Cerebellar nuclear complex (tissue), 1 donor: ENCODE data around the gene FADS2.

Source experiments
- DNase-seq, 2 experiments: peaks; one replicate each; lab custom pipeline; 2025; lab: John Stamatoyannopoulos, UW

FADS2 gene

DNA sequence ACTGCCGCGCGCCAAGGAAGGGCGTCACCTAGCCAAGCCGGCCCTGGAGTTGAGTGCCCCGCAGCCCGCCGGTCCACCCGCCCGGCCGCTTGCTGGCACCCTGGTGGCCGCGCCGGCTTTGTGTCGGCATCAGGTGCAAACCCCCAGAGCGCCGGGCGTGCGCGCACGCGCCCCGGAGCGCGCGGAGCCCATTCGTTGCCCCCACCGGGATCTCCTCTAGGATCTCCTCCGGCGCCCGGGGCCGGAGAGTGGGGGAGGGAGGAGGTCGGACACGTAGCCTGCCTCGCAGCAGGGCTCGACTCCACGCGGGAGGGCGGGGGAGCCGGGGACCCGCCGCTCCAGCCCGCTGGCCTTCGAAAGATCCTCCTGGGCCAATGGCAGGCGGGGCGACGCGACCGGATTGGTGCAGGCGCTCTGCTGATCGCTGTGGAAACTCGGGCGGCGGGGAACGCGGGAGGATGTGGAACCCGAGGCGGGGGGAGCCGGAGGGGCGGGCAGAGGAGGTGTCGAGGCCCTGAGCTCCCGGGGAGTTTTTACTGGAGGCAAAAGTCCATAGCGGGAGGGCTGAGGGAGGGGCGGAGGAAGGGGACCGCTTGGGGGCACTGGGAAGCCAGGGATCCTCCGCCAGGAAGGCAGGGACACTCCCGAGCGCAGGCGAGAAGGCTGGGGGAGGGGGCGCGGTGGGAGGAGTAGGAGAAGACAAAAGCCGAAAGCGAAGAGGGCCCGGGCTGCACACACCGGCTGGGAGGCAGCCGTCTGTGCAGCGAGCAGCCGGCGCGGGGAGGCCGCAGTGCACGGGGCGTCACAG, at the start of gene FADS2:
Gene FADS2 (plus strand): TSS at position 730 of the 808 bp plus-strand sequence. CDS start 91 bp downstream, outside the sequence.
- DNase-seq, result peak in 1 of 2 experiments; percentile 56

DNA sequence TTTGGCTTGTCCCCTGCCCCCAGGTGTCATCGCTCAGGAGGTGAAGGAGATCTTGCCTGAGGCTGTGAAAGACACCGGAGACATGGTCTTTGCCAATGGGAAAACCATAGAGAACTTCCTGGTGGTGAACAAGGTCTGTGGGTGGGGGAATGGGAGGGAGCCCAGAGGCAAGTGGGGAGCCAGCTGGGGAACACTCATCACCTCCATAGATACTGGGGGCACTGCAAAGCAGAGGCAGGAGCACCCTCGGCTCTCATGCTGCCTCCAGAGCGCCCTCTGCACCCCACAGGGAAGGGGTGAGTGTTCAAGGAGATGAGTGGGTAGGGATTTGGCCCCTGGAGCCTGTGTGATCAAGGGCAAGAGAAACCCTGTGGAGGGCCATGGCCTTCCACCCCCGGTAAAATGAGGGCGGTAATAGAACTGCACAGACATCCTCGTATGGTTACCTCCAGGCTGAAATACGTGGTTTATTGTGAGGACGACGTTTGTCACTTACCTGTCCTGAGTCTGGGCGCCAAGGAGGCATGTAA, 49.7 kb upstream of the FADS2 start:
- no peak for DNase-seq

GRCh38 chr11:61778920-61779650, 49.0 kb upstream of the FADS2 start:
- DNase-seq, result no peak

- no peak for DNase-seq
Observed at GRCh38 chr11:61779666-61780525, 48.2 kb upstream of the FADS2 start.

DNA sequence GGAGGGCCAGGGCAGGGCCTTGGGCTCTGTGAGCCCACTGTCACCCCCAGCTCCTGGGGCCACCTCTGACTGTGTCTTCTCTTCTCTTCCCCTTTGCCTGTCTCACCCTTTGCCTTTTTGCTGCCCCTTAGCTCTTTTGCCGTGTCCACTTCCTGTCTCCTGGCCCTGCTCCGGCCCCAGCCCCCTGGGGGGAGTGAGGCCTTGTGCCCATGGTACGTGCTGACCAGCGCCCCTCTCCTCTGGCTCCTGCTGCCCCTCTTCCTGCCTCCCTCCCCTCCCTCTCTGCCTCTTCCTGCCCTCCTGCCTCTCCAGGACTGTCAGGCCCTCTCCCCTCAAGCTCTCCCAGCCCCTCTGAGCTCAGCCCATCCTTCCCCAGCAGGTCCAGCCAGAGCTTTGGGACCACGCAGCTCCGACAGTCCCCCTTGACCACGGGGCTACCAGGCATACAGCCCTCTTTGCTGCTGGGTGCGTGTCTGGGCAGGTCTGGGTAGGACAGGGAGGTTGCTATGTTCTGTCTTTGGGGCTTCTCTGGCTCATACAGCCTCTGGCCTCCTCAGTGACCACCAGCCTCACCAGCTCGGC, 47.4 kb upstream of the FADS2 start:
- no peak for DNase-seq

DNA sequence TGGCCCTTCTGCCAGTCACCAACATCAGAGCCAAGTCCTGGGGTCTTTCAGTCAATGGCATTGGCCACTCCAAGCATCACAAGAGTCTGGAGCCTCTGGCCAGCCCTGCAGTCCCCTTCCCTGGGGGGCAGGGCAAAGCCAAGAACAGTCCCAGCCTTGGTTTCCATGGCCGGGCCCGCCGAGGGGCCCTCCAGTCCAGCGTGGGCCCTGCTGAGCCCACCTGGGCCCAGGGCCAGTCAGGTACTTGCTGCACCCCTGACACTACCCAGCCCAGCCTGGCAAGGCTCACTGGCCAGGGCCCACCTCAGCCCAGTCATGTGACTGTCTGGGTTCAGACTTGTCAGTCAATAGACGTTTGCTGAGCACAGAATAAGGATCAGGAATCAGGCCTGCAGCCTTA, 46.5 kb upstream of the FADS2 start:
- DNase-seq, result no peak

DNA sequence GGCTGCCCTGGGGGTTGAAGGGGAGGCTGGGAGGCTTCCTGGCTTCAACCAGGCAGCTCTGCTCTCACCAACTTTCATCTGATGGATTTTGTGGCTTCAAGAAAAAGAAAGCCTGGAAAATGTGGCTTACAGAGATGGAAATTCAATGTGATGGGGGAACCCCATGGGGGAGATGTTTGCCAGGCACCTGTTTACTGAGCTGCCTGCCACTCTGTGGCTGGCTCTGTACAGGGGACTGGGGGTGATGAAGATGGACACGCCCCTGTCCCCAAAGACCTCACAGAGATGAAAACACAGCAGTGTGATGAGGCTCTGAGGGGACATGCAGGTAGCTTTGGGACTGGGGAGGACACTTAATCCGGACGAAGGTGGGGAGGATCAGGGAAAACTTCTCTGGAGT, 45.8 kb upstream of the FADS2 start:
- no peak for DNase-seq

DNA sequence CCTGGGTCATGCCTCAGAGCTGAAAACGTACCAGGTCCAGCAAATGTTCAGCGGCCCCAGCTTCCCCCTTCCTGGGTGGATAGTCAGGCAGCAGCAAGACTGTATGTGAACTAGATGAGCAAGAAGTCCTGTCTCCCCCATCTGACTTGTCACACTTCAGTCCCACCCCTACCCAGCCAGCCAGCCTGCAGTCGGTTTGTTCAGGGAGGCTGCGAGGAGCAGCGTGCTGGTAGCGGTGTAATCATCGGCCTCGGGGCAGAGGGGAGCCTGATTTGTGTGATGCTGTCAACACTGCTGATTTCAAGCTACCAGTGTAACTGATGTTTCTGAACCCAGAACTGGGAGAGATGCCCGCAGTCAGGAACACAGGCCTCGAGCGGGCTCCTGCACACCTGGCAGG, 45.3 kb upstream of the FADS2 start:
- no peak for DNase-seq

- no peak for DNase-seq
Observed at GRCh38 chr11:61783717-61784505, 44.2 kb upstream of the FADS2 start.

GRCh38 chr11:61784506-61784805, 43.6 kb upstream of the FADS2 start:
- no peak for DNase-seq

DNA sequence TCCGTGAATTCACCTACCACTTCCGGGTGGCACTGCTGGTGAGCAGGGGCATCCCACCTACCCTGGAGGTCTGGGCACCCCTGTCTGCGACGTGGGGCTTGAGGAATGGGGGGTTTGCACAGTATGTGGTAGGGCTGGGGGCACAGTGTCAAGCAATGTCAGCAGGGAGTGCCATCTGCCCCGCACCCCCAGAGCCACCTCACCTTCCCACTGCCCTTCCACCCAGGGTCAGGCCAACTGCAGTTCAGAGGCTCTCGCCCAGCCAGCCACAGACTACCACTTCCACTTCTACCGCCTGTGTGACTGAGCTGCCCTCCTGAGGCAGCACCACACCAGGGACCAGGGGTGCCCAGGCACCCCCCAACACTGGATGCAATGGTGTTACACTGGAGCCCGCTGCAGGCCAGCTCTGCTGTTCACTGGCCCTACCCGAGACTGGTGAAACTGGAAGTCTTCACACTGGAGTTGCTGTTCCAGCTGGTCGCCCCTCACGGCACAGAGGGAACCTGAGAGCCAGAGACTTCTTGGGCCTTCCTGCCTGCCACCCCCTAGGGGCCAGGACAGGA, 42.2 kb upstream of the FADS2 start:
- DNase-seq, result no peak

GRCh38 chr11:61787928-61788491, 40.1 kb upstream of the FADS2 start:
- DNase-seq, result no peak

DNA sequence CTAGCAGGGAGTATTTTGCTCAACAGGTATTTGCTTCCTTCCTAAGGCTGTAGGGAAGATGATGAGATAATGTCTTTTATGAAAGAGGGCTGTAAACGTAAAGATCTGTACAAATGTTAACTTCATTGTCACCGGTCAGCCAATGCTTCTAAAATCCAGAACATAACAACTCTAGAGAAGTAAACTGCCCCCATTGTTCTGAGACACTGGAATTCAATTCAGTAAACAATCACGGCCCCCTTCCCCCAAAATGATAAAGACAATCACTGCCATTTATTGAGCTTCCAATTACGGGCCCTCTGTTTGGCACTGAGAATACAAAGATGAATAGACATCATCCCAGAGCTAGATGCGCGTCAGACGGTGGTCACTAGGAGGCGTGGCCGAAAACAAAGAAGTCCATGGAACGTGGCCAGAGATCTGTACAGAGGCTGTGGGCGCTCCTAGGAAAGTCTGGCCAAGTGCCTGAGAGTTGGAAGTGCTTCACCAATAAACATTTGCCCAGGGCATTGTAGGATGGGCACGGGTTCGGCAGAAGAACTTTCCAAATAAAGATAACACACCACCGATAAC, 36.3 kb upstream of the FADS2 start:
- DNase-seq, result no peak

- DNase-seq, result peak; percentile 28 to 88
Observed at GRCh38 chr11:61792310-61793082, 35.6 kb upstream of the FADS2 start, which contains the start of the genes FEN1 and TMEM258. FEN1 (plus strand) TSS chr11:61792911; CDS start chr11:61795362, 2,451 bp downstream. TMEM258 (minus strand) TSS chr11:61792599; CDS start chr11:61792558, 41 bp downstream.

DNA sequence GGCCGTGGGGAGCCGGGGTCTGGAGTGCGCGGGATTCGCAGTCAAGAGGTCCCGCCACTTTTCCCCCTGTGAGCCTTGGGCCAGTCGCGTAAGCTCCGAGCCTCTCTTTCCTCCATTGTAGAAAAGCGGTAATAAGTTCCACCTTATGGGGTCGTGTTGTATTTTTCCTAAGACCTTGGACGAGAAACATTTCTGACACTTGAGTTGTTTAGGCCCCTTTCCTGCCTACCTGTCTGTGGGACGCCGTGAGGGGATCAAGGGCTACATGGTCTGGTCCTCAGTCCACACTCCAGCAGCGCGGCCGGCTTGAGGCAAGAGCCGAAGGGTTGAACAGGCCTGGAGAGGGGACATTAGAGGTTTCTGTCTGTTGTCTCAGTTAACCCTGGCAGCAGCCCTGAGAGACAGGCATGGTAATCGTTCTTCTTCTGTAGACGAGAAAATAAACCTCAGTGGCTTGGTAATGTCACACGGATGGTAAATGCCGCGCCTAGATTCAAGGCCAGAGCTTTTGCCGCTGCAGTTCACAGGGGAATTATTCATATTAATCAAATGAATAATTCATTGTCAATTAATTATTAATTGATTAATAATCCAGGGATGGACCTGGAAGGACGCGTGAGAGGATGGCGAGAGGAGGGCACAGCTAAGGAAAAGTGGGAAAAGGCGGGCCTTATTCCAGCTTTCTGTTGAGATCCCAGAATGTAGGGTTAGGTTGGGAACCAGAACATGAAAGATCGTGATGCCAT, 34.8 kb upstream of the FADS2 start:
- DNase-seq, result no peak

- DNase-seq, result no peak
Observed at GRCh38 chr11:61793829-61794204, 34.3 kb upstream of the FADS2 start.

DNA sequence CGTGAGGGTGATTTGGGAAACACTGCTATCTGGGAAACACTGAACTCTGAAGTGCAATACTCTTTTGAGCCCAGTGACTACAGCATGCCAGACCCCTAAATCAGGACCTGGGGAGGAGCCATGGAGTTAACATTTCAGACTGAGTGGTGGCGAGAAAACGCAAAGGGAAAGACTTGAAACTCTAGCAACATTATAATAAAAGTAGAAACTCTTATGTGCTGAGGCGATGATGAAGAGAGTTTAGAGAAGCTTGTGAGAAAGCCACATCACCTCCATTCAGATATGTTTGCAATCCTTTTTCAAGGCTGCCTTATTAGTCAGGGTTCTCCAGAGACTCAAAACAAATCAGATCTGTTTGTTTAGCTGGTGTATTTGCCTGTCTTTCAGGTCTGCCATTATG, 33.5 kb upstream of the FADS2 start:
- DNase-seq, result no peak

GRCh38 chr11:61795459-61795858, 32.6 kb upstream of the FADS2 start:
- no peak for DNase-seq
